GM19463 (cell line): ENCODE data around the gene BNIP5.

Source experiments
- ATAC-seq: cut with Tn5 transposase; IDR thresholded peaks from one replicate; pipeline ENCODE4 v1.9.1; 2021; ENCODE audit warnings: mild to moderate bottlenecking, moderate library complexity; ENCODE audit not compliant: unreplicated experiment

BNIP5 gene

DNA sequence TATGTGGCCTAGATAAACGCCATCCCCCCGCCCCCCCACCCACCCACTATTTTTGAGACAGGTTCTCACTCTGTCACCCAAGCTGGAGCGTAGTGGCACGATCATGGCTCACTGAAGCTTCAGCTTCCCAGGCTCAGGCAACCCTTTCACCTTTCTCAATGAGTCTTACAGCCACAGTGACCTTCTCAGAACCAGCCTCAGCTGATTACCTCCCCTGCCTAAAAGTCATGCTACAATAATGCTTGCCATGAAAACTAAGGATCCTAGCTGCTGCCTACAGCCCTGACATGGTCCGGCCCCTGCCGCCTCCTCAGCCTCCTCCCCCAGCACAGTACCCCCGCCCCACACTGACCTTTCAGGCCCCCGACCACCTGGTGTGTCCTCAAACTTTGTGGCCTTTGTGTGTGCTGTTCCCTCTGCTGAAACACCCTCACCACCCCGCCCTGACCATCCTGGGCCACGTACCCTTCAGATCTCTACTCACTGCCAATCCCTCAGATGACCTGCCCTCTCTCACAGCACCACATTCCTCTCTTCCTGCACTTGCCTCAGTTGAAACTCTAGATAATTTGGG lies 35.5 kb downstream of the BNIP5 start:
- ATAC-seq, result no peak

- ATAC-seq, result no peak
Measured at GRCh38 chr6:36298027-36298426, 38.7 kb downstream of the BNIP5 start.

GRCh38 chr6:36297511-36297910 lies 39.2 kb downstream of the BNIP5 start:
- no peak for ATAC-seq

GRCh38 chr6:36297051-36297450 lies 39.6 kb downstream of the BNIP5 start:
- no peak for ATAC-seq

GRCh38 chr6:36296240-36296639 lies 40.4 kb downstream of the BNIP5 start:
- ATAC-seq, result no peak

DNA sequence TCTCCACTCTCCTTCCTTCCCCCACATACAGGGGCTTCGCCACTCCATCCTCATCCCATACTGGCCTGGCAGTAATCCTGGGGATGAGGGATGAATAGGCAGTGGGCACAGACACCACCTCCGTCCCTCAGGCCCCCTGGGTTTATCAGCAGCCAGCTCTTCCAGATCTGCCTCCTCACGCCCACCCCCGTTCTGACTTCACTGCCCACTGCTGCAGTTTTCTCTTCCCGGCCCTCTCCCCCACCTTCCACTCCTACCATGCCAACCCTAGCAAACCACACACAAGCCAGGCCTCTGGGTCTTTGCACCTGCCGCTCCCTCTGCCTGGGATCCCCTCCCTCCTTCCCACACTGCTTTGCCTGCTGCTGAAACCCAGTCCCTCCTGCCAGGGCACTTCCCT lies 44.5 kb downstream of the BNIP5 start:
- no peak for ATAC-seq

GRCh38 chr6:36290668-36291620 lies 45.7 kb downstream of the BNIP5 start:
- no peak for ATAC-seq

- ATAC-seq, result no peak
Measured at GRCh38 chr6:36289281-36289878, 47.3 kb downstream of the BNIP5 start.

DNA sequence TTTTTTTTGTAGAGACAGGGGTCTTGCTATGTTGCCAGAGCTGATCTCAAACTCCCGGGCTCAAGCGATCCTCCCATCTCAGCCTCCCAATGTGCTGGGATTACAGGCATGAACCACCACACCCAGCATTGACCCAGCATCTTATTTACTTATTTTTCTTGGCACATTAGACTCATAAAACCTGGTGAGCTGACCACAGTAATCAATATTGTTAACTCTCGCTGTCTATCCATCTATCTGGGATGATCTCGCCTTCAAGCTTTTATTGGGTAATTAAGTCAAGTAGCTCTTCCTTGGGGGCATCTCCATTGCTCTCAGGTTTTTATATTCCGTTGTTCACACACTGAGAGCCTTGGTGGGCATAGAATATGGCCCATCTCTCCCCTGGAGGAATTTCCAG lies 49.8 kb downstream of the BNIP5 start:
- no peak for ATAC-seq

DNA sequence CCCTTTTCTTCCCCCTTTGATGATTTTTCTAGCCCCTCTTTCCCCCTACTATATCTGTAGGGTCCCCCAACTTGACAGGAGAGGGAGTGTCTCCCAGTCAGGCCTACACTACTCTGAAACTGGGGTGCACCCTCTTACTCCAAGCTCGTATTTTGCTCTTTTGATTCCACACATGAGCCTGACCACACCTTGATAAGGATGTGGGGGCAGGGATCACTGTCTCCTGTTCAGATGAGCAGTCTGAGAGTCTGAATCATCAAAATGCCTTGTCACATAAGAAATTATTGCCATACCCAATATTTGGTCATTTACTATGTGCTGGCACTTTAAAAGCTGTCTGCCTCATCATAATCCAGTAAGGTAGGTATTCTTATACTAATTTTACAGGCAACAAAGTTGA lies 50.9 kb downstream of the BNIP5 start:
- no peak for ATAC-seq

GRCh38 chr6:36285187-36285671 lies 51.5 kb downstream of the BNIP5 start:
- no peak for ATAC-seq

GRCh38 chr6:36284359-36284758 lies 52.3 kb downstream of the BNIP5 start:
- no peak for ATAC-seq

GRCh38 chr6:36283608-36284007 lies 53.1 kb downstream of the BNIP5 start:
- no peak for ATAC-seq

- no peak for ATAC-seq
Measured at GRCh38 chr6:36280983-36281382, 55.7 kb downstream of the BNIP5 start.

GRCh38 chr6:36280467-36280866 lies 56.2 kb downstream of the BNIP5 start:
- ATAC-seq, result no peak

GRCh38 chr6:36277946-36278470 lies 58.7 kb downstream of the BNIP5 start:
- no peak for ATAC-seq

GRCh38 chr6:36276581-36277536 lies 59.8 kb downstream of the BNIP5 start:
- no peak for ATAC-seq

DNA sequence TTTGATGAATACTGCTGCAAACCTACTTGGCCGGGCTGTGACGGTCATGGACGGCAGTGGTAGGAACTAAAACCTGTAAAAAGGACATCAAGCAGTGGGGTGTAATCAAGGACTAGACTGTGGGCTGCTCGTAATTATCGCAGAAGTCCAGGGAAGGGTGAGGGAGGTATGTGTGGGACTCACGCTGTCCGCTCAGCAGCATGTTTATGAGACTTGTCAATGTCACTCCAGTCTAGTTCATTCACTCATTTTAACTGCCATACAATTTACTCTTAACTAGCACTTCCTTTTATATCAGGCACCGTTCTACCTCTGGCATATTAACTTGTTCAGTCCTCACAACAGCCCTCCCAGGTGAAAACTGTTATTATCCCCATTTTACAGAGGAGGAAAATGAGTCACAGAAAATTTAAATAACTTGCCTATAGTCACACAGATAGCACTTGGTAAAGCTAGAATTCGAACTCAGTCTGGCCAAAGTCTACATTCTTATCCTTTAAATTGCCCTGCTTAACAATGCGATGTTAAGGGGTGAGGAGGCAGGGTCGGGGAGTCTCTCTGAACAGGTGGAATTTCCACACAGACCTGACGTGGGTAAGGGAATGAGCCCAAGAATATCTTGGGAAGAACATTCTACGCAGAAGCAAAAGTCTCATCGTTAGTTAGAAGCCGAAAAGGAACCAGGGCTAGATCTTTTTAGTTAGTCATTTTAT lies 62.7 kb downstream of the BNIP5 start:
- ATAC-seq, result no peak

- no peak for ATAC-seq
Measured at GRCh38 chr6:36273067-36273466, 63.6 kb downstream of the BNIP5 start.

DNA sequence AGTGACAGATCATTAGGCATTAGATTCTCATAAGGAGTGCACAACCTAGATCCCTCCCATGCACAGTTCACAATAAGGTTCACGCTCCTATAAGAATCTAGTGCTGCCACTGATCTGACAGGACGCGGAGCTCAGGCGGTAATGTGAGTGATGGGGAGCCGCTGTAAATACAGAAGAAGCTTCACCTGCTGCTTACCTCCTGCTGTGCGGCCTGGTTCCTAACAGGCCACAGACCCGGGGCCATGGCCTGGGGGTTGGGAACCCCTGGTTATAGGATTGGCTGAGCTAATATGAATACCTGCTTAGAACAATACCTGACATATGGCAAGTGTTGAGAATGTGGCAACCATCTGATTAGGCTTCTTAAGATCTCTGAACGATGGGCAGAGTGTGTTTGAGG lies 64.5 kb downstream of the BNIP5 start:
- no peak for ATAC-seq
